ENCODE results near the gene RIN3.

RIN3 gene

DNA sequence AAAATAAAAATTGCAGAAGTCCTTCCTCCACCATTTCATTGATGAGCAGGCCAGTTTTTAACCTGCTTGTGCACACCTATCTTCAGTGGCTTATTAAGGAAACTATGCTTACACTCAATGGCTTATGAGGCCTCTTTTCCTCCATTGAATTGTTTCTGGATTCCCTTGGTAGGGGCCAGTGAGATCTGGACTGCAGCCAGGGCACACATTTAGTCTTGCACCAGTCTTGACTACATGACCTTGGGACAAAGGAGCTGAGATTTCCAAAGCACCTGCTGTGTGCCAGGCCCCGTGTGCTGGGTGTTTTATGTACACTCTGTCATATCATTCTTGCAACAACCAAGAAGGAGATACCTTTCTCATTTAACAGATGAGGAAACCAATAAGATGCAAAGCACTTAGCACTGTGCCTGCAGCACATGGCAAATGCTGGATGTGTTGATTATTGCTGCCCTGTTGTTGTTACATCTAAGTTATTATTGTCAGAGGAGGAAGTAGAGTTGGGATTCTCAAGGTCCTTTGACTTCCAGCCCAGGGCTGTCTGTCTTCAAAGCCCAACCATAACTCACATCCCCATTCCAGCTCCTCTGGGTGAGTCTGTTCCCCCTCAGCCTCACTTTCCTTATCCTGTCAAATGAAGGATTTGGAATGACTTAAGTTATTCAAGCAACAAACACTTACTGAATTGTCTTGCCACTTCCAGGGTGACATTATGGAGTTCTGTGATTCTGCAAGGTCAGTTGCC, 31.6 kb upstream of the RIN3 start:
- intact Hi-C loops (cut with DNase I) = no loop called here
- DNase-seq = peak in 2 of 42 donors; percentile 3 to 9

DNA sequence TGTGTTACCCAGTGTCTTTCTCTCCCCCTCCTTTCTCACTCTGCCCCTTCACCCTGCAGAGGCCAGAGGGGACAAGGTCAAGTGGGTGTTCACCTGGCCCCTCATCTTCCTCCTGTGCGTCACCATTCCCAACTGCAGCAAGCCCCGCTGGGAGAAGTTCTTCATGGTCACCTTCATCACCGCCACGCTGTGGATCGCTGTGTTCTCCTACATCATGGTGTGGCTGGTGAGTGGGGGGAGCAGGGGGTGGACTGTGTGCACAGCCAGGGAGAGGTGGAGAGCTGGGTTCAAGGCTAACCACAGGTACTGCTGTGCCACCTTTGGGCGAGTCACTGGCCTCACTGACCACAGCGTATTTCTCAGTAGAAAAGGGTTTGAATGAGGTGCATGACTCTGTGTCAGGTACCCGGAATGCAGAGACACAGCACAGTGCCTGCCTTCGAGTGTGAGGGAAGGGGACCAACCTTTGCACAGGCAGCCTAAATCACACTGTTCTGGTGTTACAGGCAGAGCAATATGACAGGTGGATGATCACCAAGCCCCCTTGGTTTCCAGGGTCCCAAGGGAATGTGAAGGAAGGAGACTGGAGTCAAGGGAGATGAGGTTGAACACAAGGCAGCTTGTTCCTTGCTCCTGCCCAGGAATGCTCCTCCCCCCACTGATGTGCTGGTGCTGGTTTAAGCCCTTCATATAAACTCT, 30.8 kb upstream of the RIN3 start:
- peak in 2 of 42 donors; percentile 10 to 13 for DNase-seq
- intact Hi-C loops (cut with DNase I) = no loop called here

DNA sequence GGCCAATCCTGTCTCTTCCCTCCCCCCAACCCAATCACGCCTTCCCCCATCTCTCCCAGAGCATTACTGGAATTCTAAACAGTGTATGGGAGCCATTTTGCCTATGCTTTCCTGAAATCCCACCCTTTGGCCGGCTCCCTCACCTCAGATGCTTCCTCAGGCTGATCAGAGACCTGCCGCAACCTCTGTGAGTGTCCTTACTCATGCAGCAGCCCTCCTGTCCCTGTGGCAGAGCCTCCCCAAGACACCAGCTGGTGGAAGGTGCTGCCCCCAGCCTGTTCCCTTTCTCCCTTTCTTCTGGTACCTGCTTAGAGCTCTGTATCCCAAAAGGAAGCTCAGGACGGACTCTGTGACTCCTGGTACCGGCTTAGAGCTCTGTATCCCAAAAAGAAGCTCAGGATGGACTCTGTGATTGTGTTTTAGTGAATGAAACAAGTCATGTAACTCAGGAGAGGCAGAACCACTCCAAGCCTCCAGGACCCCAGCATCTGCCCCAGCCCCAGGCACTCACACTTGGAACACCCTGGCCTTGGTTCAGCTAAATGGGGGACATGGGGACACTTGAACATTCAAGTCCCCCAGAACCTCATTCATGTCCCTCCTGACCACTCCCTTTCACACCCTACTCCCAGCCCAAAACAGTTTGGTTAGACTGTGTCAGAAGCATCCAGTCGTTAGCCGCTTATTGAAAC, 29.3 kb upstream of the RIN3 start:
- intact Hi-C loops (cut with DNase I) = no loop called here

DNA sequence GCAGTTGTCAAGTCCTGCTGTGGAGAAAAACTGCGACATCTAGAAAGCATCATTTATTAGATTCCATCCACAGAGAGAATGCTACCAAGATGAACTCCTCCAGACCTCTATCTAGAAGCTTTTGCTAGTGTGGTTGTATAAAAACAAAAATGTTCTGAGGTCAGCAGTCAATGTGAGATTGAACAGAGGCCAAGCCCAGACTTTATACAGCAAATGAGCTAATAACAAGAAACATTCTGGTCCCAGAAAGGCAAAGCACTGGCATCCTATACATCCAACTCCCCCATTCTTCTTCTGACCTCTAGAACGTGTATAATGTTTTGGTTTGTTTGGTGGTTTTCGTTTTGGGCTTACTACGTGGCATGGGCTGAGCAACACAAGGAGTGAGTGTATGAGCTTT, 26.7 kb upstream of the RIN3 start:
- no peak for DNase-seq
- intact Hi-C loops (cut with DNase I) = no loop called here

More for the DNA sequence above, 29.3 kb upstream of the RIN3 start:
- DNase-seq = peak in 2 of 42 donors; percentile 2 to 28

DNA sequence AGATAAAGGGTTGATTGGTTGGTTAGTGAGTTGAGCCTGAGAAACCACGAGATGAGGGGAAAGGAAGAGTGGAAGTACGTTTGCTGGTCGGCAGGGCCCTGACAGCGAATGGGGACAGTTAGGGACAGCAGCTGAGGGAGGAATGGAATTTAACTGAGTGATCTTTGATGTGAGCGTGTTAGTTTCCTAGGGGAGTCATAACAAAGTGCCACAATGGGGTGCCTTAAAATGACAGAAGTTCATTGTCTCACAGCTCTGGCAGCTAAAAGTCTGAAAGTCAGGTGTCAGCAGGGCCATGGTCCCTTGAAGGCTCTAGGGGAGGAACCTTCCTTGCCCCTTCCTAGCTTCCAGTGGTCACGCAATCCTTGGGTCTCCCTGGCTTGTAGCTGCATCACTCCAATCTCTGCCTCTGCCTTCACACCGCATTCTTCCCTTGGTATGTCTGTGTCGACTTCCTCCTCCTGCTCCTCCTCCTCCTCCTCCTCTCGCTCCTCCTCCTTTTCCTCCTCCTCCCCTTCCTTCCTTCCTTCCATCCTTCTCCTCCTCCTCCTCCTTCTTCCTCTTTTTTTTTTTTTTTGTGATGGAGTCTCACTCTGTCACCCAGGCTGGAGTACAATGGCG, 26.0 kb upstream of the RIN3 start:
- intact Hi-C loops (cut with DNase I) = no loop called here
- DNase-seq = peak in 4 of 42 donors; percentile 2 to 36 (median 20)

DNA sequence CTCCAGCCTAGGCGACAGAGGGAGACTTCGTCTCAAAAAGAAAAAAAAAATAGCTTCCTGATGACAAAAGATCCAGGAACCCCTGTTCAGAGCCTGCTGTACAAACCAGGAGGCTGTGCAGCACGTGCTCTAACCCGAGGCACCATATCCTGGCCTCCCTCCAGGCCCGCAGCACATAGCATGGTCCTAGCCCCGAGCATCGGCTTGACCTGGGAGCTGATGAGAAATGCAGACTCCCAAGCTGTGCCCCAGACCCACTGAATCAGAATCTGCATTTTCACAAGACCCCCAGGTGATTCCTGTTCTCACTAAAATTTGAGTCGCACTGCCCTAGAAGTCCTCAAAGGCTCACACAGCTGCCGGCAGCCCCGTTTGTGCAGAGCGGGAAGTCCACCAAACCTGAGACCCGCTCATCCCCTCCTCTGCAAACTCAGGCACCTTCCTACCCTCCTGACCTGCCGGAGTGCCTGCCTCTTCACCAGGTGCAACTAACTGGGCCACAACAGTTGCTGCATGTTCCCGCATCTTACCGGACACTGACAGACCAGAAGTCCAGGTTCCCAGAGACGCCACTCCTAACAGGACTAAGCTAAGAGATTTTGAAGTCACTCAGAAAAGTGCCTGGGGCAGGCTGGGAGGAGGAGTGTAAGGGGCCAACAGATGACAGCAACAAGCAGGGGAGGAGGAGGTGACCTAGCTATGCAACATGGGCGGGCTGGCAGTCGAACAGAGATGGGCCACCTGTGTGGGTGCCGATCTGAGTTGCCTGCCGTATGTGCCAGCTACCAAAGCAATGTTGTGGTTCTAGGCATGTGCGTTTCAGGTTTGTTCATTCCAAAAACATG, 24.0 kb upstream of the RIN3 start:
- intact Hi-C loops (cut with DNase I) = no loop called here
- peak in 4 of 42 donors; percentile 8 to 35 (median 34) for DNase-seq

DNA sequence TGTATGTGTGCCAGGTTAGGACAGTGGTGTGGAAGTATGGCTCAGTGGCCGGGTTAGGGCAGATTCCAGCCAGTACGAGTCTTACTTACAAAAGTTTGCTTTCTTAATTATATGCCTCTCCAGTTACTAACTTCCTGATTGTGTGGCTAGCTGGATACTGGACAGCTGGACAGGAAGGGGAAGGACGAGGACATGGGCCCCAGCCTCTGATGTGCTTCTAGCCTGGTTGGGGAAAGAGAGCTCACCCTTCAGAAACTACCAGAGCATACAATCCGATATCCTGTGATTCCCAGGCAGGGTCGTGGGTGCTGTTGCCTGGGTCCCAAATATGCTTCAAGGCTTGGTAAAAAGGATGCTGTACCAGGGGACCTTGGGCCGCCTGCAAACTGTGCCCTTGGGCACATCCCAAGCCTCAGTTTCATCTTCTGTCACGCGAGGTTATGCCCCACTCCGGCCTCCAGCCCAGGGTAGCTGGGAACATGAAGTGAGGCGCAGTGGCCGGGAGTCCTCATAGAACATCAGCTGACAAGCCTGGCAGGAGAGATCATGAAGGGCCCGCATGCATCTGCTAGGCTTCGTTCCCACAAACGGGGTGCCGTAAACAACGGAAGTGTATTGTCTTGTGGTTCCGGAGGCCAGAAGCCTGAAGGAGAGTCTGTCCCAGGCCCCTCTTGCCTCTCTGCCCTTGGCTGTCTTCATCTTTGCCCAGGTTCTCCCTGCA, 23.2 kb upstream of the RIN3 start:
- peak in 35 of 42 donors; percentile 18 to 74 (median 49) for DNase-seq
- intact Hi-C loops (cut with DNase I) = no loop called here

DNA sequence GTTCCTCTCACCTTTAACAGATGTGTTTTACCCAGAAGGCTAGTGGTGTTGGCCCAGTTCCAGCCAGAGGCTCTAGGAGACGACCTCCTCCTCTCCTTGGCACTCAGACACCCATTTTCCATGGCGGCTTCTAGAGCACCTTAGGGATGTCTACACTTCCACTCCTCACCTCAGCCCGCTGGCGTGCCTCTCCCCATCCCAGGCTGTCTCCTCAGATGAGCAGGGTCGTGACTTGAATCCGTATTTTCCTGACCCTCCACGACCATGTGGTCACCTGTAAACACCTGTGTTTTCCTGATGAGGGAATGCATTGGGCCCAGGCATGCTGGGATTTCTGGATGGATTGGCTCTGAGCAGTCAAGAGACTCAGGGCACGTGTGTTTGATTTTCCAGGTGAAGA, 21.8 kb upstream of the RIN3 start:
- peak in 4 of 42 donors; percentile 7 to 38 (median 28) for DNase-seq
- intact Hi-C loops (cut with DNase I) = no loop called here

DNA sequence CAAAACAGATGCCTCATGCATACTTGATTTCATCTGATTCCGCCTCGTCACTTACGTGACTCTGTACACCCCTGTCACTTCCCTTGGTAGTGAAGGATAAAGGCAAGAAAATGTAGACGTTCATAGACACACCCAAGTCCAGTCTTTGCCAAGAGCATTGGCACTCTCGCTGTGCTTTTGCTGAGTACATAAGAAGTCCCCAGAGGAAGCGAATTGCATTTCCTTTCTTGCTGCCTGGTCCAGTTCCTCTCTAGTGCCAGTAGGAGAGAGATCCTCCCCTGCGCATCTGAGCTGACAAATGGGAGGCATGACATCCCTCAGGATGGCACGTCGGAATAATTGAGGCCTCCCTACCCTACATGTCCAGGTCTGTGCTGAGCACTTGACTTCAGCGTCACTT, 21.3 kb upstream of the RIN3 start:
- intact Hi-C loops (cut with DNase I) = no loop called here
- peak in 6 of 42 donors; percentile 9 to 47 (median 32) for DNase-seq

DNA sequence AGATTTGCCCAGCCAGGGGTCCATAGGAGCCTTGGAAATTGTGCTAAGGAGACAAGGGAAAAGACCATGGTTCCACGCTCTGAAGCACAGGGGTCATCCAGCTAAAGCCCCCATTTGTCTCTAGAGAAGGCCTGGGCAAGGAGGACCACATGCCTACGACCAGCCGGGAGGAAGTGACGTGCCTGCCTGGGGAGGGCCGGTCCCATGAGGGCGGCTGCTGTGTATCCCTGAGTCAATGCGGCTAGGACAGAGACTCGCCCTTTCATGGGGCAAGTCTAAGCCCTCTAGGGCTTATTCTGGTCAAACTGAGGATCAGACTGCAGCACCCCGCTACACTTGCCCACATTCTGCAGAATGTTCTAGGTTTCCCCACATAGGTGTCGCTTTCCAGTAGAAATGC, 20.6 kb upstream of the RIN3 start:
- intact Hi-C loops (cut with DNase I) = no loop called here
- DNase-seq = peak in 2 of 42 donors; percentile 24 to 32

DNA sequence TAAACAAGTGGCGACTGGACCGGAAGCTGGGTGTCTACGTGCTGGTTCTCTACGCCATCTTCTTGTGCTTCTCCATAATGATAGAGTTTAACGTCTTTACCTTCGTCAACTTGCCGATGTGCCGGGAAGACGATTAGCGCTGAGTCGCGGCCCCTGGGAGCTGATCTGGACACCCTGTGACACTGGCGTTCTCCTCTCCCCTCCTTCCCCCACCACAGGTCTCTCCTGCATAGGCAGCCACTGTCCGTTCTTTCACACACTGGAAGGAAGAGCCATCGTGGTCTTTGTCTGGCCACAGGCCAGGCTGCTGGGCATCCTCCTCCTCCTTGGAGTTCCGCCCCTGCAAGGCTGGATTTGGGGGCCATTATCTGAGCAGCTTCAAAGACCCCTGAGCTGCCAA, 20.1 kb upstream of the RIN3 start:
- intact Hi-C loops (cut with DNase I) = no loop called here
- DNase-seq = peak in 4 of 42 donors; percentile 2 to 38 (median 32)

DNA sequence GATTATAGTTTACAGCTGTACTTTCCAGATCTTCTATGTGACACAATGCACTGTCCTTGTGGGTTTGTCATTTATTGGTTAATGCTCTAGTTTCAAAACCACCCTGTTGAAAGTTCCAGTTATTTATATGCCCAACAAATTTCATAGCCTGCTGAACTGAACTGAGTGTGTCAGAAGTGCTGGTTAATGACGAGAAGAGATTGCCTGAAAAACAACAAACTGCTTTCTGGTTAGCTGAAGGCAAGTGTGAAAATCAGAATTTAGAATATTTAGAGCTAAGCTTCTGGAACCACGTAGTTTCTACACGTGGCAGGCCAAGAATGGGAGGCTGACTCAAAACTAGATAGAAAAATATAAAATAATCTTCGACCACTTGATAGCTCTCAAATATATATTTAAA, 19.1 kb upstream of the RIN3 start:
- DNase-seq = no peak

DNA sequence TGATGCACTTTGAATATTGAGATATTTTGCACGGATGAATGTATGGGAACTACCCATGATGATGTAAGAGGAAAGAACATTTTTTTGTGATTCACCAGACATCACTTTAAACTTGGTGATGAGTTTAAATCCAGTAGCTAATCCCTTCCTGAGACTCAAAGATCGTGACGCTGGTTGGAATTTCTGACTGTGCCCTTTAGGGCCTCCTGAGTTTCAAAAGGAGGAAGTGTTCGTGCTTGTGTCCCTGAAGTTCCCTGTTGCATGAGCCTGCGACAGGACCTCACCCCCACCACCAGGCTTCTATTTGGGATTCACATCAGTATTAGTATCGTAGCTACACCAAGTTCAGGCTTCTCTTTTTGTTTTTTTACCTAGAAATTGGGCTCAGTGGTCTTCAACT, 18.6 kb upstream of the RIN3 start:
- peak in 4 of 42 donors; percentile 12 to 40 (median 37) for DNase-seq
- intact Hi-C loops (cut with DNase I) = no loop called here

More for the DNA sequence above, 19.1 kb upstream of the RIN3 start:
- intact Hi-C loops (cut with DNase I) = no loop called here

DNA sequence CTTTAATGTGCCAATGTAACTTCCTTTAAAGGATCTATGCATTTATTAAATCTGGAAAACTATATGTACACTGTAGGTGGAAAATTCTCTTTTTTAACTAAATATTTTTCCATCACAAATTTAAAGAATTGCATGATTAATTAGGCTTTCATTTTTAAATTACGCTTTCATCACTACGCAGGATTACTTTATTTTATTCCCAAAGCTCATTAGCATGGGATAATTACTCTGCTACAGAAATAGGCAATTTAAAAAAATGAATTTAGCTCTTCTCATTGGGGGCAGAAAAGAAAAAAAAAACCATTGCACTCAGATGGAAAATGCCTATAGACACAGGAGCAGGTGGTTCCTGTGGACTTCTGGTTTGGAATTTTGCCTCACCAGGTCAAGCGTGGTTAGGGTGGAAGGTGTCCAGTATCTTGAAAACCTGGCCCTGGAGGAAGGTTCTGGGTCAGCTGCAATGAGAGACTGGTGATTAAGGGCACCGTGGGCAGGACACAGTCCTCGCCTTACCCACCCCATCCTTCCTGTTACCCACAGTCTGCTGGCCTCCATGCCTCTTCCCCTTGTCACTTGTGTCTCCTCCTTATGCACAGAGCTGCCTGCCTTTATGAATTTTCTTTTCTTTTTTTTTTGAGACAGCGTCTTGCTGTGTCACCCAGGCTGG, 17.3 kb upstream of the RIN3 start:
- peak in 1 of 42 donors; percentile 31 for DNase-seq
- intact Hi-C loops (cut with DNase I) = no loop called here

DNA sequence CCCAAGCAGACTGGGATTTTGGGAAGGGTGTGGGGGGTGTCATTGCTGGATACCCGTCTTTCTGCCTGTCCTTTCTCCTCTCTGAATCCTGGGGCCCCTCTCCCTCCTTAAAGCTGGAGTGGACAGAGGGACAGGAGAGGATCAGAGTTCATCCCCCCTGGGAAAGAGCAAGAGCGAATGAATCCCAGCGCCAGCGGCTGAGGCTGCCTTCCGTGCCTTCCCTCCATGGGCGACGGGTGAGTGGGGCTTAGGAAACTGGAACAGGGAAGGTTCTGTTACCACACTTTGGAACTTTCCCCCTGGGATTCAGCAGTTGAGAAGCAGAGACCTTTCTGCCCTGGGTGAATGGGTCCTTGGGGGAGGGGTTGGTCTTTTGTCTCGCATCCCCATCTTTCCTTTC, 16.2 kb upstream of the RIN3 start:
- intact Hi-C loops (cut with DNase I) = no loop called here

DNA sequence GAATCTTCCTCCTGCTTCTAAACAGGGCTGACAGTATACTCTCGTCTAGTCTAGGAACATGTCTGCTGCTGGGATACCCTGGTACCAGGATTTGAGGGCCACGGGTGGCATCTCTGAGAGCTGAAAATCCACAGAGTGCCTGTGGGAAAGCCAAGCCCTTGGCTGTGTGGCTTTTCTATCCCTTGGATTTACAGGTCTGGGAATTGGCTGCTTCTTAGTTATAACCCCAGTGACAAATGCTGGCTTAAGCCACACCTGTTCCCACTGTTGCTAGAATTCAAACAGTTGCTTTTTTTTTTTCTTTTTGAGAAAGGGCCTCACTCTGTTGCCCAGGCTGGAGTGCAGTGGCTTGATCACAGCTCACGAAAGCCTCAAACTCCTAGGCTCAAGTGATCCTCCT, 14.3 kb upstream of the RIN3 start:
- DNase-seq = peak in 1 of 42 donors; percentile 21
- intact Hi-C loops (cut with DNase I) = no loop called here

More for the DNA sequence above, 16.2 kb upstream of the RIN3 start:
- peak in 1 of 42 donors; percentile 10 for DNase-seq

DNA sequence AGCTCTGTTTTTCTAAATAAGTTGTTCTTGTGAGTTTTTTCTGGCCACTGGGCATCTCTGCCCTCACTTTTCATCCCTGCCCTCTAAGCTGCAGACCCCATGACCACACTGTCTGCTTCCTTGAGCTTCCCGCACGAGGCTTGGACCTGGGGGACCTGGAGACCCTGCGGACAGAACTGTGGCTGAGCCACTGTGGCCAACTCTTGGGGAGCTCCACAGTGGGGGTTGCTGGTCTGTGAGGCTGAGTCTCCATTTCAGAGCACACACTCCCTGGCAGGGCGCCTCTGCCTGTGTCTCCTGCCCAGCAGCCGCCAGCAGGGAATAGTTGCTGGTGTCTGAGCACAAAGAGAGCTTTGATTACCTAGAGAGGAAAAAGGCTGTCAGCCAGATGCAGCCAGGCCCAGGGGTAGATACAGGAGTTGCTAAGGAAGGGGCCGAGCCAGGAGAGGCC, 13.1 kb upstream of the RIN3 start:
- intact Hi-C loops (cut with DNase I) = no loop called here
- peak in 29 of 42 donors; percentile 14 to 73 (median 50) for DNase-seq
